ENCODE results near the gene VSNL1. TPM values are rescaled to one million over a fixed set of nuclear protein-coding genes. Genes with fewer than 3 reads are reported as not detected.

Gene VSNL1
- polyA plus RNA-seq, 3 donors = not detected

DNA sequence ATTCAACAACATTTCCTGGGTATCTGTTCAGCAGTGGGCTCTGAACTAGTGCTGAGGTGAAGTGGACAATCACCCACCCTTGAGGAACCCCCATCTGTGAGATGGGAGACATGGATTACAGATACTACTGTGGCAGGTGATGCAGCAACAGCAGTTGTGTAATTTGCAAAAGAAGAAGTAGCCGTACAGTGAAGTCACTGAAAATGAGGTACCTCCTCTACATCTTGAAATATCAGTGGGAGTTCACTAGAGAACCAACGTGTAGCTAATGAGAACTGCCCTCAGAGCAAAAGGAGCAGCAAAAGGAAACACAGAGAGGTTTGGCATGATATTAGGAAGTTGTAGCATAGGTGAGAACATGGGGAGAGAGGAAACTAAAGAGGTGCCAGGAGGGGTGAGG, 41.3 kb downstream of the VSNL1 start:
- Mint-ChIP-seq H3K9me3 (peaks cover 0 to 7% (median 2%) of the 10 kb centered on the region in 7 donors), H3K27me3 (ENCODE audit: low read depth in 3 of 3) (peaks cover 1 to 4% (median 2%) of the 10 kb centered on the region in 3 donors)
- WGBS (ENCODE audit: insufficient coverage) = no CpG with 5 or more reads among the region's 2 CpGs

DNA sequence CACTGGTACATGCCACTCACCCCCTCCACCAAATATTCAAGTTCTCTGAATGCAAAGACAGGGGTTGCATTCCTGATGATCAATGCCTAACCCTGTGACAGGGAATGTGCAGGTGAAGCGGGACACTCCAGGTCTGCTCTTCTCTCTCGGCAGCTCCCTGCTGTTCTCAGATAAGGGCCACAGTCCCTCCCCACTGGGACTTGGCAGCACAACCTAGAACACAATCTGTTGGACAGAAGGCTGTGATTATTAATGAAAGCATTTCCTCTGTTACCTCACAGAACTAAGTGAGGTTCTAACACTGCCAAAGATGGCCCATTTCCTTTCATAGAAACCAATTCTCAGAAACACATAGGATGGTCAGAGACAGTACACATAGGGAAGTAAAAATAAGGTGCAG, 42.7 kb downstream of the VSNL1 start:
- H3K79me2 ChIP-seq (ENCODE audit: insufficient read depth, low read length) = no peaks in the 10 kb centered on the region
- Mint-ChIP-seq H3K4me3 (no peak overlapping the region), H3K36me3 (no peaks in the 10 kb centered on the region), H3K9me3 (peaks cover 0 to 7% (median 2%) of the 10 kb centered on the region in 7 donors), H3K4me1 (no peaks in the 10 kb centered on the region), H3K27me3 (ENCODE audit: low read depth in 3 of 3) (peaks cover 0 to 4% (median 2%) of the 10 kb centered on the region in 3 donors), H3K27ac (no peak overlapping the region)
- no peaks in the 10 kb centered on the region for H3K4me1 ChIP-seq (ENCODE audit: control insufficient read depth in 1 of 2, insufficient read depth in 2 of 2, low read length in 2 of 2)
- no peak overlapping the region for H2AFZ ChIP-seq (ENCODE audit: insufficient read depth, low read depth, low read length, poor library complexity, severe bottlenecking)
- H3K27ac ChIP-seq (ENCODE audit: low read depth in 1 of 2, low read length in 2 of 2) = no peak overlapping the region
- H3K4me3 ChIP-seq (replicated peaks in 1 of 3; ENCODE audit: low read depth in 2 of 3, low read length in 3 of 3) = no peak overlapping the region
- H3K9ac ChIP-seq (ENCODE audit: insufficient read depth, low read length, poor library complexity, severe bottlenecking) = no peak overlapping the region
- no peaks in the 10 kb centered on the region for H3K9me3 ChIP-seq (replicated peaks in 1 of 2; ENCODE audit: control insufficient read depth in 1 of 2, insufficient read depth in 1 of 2, low read length in 2 of 2)
- H3K27me3 ChIP-seq (ENCODE audit: control insufficient read depth in 2 of 2, insufficient read depth in 2 of 2, low read length in 2 of 2) = no peaks in the 10 kb centered on the region
- H3K36me3 ChIP-seq (replicated peaks in 1 of 2; ENCODE audit: control insufficient read depth in 1 of 2, insufficient read depth in 2 of 2, low read length in 2 of 2) = no peaks in the 10 kb centered on the region
- intact Hi-C loops (cut with micrococcal nuclease) = no loop called here
- no peak overlapping the region for H3K4me2 ChIP-seq (replicated peaks; ENCODE audit: extremely low read depth, low read length, poor library complexity, severe bottlenecking)
- TF ChIP-seq, protein P1, sequence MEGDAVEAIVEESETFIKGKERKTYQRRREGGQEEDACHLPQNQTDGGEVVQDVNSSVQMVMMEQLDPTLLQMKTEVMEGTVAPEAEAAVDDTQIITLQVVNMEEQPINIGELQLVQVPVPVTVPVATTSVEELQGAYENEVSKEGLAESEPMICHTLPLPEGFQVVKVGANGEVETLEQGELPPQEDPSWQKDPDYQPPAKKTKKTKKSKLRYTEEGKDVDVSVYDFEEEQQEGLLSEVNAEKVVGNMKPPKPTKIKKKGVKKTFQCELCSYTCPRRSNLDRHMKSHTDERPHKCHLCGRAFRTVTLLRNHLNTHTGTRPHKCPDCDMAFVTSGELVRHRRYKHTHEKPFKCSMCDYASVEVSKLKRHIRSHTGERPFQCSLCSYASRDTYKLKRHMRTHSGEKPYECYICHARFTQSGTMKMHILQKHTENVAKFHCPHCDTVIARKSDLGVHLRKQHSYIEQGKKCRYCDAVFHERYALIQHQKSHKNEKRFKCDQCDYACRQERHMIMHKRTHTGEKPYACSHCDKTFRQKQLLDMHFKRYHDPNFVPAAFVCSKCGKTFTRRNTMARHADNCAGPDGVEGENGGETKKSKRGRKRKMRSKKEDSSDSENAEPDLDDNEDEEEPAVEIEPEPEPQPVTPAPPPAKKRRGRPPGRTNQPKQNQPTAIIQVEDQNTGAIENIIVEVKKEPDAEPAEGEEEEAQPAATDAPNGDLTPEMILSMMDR (IDR thresholded peaks at IDR 0.05) = no peak
- 100% methylated on average over 2 of the region's 2 CpGs for WGBS (ENCODE audit: insufficient coverage)
- no peaks in the 10 kb centered on the region for H4K20me1 ChIP-seq (ENCODE audit: insufficient read depth, low read length)
- DNase-seq = no peak

More for the DNA sequence above, 41.3 kb downstream of the VSNL1 start:
- Mint-ChIP-seq H3K4me1 (no peaks in the 10 kb centered on the region), H3K27ac (no peak overlapping the region), H3K36me3 (no peaks in the 10 kb centered on the region), H3K4me3 (no peak overlapping the region)
- no peak overlapping the region for H3K4me2 ChIP-seq (replicated peaks; ENCODE audit: extremely low read depth, low read length, poor library complexity, severe bottlenecking)
- H3K27me3 ChIP-seq (ENCODE audit: control insufficient read depth in 2 of 2, insufficient read depth in 2 of 2, low read length in 2 of 2) = no peaks in the 10 kb centered on the region
- H3K4me3 ChIP-seq (replicated peaks in 1 of 3; ENCODE audit: low read depth in 2 of 3, low read length in 3 of 3) = no peak overlapping the region
- H3K9me3 ChIP-seq (replicated peaks in 1 of 2; ENCODE audit: control insufficient read depth in 1 of 2, insufficient read depth in 1 of 2, low read length in 2 of 2) = no peaks in the 10 kb centered on the region
- H3K4me1 ChIP-seq (ENCODE audit: control insufficient read depth in 1 of 2, insufficient read depth in 2 of 2, low read length in 2 of 2) = no peaks in the 10 kb centered on the region
- intact Hi-C loops (cut with micrococcal nuclease) = no loop called here
- H3K36me3 ChIP-seq (replicated peaks in 1 of 2; ENCODE audit: control insufficient read depth in 1 of 2, insufficient read depth in 2 of 2, low read length in 2 of 2) = no peaks in the 10 kb centered on the region
- H3K27ac ChIP-seq (ENCODE audit: low read depth in 1 of 2, low read length in 2 of 2) = no peak overlapping the region
- H3K79me2 ChIP-seq (ENCODE audit: insufficient read depth, low read length) = no peaks in the 10 kb centered on the region
- no peak for DNase-seq
- no peaks in the 10 kb centered on the region for H4K20me1 ChIP-seq (ENCODE audit: insufficient read depth, low read length)
- no peak overlapping the region for H2AFZ ChIP-seq (ENCODE audit: insufficient read depth, low read depth, low read length, poor library complexity, severe bottlenecking)
- H3K9ac ChIP-seq (ENCODE audit: insufficient read depth, low read length, poor library complexity, severe bottlenecking) = no peak overlapping the region
- TF ChIP-seq, protein P1 (IDR thresholded peaks at IDR 0.05) = no peak
